Spleen (tissue), 7 donors: Measurements from ENCODE around the gene PARVA.
A peak's percentile ranks its signal among the peaks of the same experiment; 100 is the strongest.

Experiments used
- CTCF ChIP-seq, 11 experiments: fragments of 200-600 bp in 7 of 11; fragments of 450-650 bp in 4 of 11; sonication (generic) in 4 of 11; IDR thresholded peaks in 8 of 11; conservative IDR thresholded peaks in 3 of 11; 1 replicate in 7 of 11; 2 replicates in 4 of 11; pipeline versions ENCODE4 v1.4.0 to v1.8.0; 2016 to 2021; ENCODE audit warnings: antibody characterized with exemption in 11 of 11, inconsistent platforms in 4 of 11, mild to moderate bottlenecking in 1 of 11
- POLR2AphosphoS5 ChIP-seq, 3 donors: sonication (generic); formaldehyde crosslinking; IDR thresholded peaks; one replicate each; pipeline ENCODE4 v1.5.1; 2017; ENCODE audit warnings: antibody characterized with exemption in 3 of 3
- donor health status: DM: no; HTN: no; CAD: no; lungs with moderate emphysema.
- donor health status: DM: no; HTN: no; CAD: no.
- donor health status: DM: no; HTN: no; CAD: no.

- peak in 2 of 3 donors; percentile 29 to 36 for TF ChIP-seq POLR2AphosphoS5 (IDR thresholded peaks at IDR 0.05)
- peak in 2 of 11 experiments; percentile 21 to 34 for TF ChIP-seq CTCF (IDR thresholded peaks at IDR 0.05 in 8 of 11, conservative IDR thresholded peaks at IDR 0.05 in 3 of 11)
Observed at GRCh38 chr11:12377824-12378593, 638 bp downstream of the PARVA start.
